NCI-H1417 (cell line): ENCODE results near the gene FAM81B.
A peak's percentile ranks its signal among the peaks of the same experiment; 100 is the strongest.

Source experiments
- DNase-seq, 3 experiments: peaks; one replicate each; lab custom pipeline; 2025; lab: John Stamatoyannopoulos, UW

The FAM81B gene

GRCh38 chr5:95403996-95404395 is 12.8 kb downstream of the FAM81B start:
- DNase-seq: no peak

DNA sequence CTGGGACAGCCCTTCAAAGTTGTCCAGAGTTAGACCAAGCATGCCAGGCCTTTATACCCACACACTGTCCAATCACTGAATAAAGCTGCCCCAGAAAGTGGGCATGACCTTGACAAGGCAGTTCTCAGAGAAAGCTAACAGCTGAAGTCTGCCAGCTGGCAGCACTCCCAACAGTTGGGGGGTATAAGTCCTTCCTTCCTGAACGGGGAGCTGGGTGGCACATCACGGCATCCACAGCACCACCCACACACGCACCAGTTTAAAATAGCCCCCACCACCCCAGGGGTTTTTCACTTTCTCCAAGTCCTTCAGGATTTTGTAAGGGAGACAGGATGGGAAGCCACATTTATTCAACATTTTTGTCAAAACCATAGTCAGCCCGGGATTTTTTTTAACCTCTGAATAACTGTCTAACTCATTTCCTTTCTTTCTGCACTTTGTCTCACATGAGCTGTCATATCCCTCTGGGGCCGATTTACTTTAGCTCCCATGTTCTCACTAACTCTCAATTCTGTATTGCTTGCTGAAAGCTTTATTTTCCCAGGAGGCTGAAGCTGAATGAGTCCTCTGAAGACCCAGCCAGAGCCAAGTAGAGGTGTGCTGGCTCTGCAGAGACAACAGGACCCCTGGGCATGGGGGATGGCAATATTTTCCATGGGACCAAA is 15.4 kb downstream of the FAM81B start:
- no peak for DNase-seq

DNA sequence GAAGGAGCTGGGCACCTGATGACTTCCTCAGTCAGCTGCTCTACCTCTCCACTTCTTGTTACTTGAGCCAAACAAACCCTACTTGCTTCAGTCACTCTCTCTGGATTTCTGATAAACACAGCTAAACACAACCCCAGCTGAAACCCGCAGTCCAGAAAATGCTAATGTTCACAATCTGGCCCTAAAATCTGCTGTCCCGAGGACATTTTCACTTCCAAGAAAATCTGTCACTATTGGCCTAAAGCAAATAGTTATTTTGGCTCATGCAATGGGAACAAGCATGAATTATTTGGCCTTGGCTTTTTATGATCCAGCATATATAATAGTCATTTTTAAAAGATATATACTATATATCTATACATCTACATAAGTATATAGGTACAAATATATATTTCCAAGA is 19.1 kb downstream of the FAM81B start:
- DNase-seq: no peak

GRCh38 chr5:95411474-95411873 is 20.3 kb downstream of the FAM81B start:
- DNase-seq: no peak

DNA sequence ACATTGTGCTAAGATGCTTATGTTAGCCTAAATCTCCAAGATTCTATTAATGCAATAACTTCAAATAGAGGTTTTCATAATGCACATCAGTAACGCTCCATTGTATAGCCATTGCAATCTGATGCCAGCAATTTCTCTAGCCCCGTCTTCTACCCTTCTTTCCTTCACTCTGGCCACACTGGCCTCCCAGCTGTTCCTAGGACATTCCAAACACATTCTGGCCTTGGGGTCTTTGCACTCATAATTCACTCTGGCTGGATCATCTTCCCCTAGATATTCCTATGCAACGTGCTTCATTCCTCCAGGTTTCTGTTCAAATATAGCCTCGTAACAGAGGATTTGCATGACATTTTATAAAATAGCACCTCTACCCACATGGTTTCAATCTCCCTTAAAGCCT is 23.3 kb downstream of the FAM81B start:
- DNase-seq: no peak

DNA sequence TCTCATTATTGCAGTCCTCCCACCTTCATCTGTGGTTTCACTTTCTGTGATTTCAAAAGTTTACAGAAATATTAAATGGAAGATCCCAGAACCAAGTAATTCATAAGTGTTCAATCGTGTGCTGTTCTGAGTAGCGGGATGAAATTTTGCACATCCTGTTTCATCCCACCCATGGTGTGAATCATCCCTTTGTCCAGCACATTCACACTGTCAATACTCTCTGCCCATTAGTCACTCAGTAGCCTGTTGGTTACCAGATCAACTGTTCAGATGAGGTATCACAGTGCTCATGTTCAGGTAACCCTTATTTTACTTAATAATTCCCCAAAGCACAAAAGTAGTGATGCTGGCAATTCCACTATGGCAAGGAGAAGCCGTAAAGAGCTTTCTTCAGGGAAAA is 26.8 kb downstream of the FAM81B start:
- no peak for DNase-seq

- no peak for DNase-seq
Observed at GRCh38 chr5:95422838-95423237, 31.7 kb downstream of the FAM81B start.

GRCh38 chr5:95424016-95424415 is 32.9 kb downstream of the FAM81B start:
- DNase-seq: no peak

DNA sequence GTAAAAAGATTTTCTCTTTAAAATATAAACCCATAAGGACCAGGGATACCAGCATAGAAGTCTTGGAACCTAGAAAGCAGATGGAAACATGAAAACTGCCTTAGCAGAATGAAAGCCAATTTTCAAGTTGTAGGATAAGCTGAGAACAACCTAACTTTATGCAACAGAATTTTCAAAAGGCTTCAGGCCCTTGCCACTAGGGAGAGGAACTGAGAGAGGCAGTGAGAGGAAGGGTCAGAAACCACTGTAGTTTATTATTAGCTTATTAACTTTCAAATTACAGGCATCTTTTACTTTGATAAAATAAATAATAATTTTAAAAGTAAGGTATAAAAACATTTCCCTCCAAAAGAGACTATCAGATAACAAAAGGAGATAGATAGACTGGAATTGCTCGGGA is 33.4 kb downstream of the FAM81B start:
- DNase-seq: no peak

DNA sequence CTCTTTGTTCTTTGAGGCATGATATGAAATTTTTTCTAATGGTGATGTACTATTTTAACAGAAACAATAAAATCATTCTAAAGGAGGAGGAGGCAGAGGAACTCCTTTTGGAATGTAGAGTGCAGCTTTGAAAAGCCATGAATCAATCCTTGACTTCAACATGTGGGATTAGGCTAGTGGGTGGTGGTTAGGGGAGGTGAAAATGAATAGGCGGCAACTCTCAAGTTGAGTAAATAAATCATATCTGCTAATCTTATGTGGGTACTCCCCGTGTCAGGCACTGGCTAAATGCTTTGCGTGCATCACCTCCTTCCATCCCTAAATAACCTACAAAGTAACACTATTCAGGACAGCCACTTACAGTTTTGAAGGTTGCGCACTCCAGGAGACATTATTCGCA is 35.1 kb downstream of the FAM81B start:
- no peak for DNase-seq

DNA sequence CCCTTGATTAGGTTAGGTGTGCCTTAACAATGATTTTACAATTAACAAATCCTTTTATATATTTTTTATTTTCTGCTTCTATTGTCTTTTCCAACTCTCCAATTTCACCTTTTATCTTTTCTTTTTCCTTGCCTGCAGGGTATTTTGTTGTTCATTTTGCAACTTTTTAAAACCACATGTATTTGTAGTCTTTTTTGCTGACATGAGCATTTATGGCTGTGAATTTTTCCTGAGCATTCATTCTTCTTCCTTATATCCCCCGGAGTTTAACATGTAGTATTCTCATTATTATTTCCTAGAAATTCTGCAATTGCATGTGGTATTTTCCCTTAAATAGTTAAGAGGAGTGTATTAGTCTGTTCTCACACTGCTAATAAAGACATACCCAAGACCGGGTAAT is 41.6 kb downstream of the FAM81B start:
- DNase-seq: no peak

GRCh38 chr5:95439801-95440493 is 48.8 kb downstream of the FAM81B start:
- peak in 1 of 3 experiments; percentile 12 for DNase-seq

DNA sequence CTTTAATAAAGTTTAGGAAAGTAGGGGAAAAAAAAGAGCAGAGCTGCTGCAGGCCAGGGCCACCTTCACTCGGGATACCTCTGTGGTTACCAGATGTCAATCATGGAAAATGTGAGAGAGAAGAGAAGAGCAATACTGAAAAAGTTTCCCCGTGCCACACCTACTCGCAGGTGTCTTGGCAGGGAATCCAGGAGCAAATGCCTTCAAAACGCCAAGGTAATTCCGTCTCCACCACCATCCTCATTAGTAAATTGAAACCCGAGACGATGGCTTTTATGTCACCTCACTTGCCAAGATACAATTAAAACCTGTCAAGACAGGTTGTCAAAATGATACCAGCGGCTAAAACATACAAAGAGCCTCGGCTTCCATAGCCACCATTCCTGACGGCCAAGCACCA is 49.7 kb downstream of the FAM81B start:
- peak in 1 of 3 experiments; percentile 7 for DNase-seq

- no peak for DNase-seq
Observed at GRCh38 chr5:95441636-95442035, 50.5 kb downstream of the FAM81B start.

- DNase-seq: no peak
Observed at GRCh38 chr5:95445442-95445841, 54.3 kb downstream of the FAM81B start.

GRCh38 chr5:95445995-95446394 is 54.8 kb downstream of the FAM81B start:
- no peak for DNase-seq

DNA sequence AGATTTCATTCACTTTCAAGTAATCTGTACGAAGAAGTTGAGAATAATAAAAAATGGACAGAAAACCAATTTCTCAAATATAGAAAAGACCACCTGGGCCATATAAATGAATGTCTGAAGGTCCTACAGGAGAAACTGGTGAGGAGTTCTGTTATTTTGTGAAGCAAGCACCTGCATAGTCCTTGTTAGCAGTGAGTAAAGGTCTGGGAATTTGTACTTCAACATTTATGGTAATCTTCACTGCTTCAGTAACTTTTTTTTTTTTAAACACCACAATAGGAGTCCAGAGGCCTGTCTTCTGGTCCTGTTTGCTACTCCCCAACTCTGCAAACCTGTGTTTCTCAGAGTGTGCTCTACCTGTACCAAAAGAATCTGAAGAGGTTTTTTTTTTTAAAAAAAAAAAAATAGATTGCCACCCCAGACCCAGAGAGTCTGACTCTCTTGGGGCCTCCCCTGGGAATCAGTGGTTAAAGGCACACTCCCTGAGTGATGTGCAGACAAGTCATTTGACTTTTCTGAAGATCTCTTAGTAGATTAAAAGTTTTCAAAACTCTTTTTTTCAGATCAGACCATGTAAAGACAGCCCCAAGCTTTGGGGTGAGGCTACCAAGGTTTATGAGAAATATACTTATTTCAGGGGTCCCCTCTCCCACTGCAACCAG is 55.5 kb downstream of the FAM81B start:
- DNase-seq: no peak

DNA sequence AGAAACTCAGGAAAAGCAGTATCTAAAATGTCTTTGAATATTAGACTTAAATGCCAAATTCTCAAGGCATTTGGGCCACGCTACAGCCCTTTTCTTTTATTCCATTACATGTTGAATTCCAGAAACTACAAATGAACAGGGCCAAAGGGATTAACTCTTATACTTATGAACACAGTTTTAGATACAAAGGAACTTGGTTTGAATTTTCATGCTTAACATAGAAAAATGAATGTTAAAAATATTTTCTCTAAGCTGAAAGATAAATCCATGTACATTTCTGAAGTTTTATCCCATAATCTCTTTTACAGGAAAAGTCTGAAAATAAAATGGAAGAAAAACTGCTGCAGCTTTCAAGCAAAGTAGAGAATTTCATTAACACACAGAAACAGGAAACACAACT is 56.8 kb downstream of the FAM81B start:
- no peak for DNase-seq

DNA sequence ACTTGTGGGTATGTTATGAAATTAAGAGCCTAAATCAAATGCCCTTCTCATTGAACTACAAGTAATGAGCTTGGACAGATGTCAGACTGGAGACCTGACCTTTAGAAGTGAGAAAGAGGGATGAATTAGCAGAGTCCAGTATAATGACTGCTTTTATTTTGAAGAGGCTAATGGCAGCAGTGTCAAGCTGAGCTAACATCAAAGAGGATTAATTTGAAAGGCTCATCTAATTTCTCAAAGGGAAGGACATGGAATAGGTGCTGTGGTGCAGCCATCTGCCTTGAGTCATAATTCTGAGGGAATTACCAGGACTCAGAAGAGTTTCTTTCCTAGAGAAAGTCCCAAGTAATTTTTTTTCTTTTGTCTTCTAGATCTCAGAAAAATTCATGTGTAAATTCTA is 57.6 kb downstream of the FAM81B start:
- peak in 2 of 3 experiments; percentile 11 to 77 for DNase-seq

DNA sequence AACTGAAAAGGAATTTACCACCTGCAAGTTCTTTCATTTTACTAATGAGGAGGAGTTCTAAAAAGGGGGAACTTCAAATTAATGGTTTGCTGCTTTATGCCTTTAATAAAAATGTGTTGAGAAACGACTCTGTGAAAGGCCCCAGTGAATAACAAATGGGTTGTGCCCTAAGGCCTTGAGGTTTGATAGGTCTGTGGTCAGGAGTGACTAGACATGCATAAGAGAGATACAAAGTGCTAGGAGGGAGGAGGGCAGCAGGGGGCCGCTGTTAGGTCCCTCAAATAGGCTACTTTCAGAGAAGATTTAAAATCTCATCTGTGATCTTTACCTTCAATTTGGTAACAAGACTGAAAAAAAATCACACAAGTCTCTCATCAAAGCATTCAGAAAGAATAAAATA is 58.3 kb downstream of the FAM81B start:
- DNase-seq: peak in 1 of 3 experiments; percentile 12

- no peak for DNase-seq
Observed at GRCh38 chr5:95454536-95454935, 63.4 kb downstream of the FAM81B start.

DNA sequence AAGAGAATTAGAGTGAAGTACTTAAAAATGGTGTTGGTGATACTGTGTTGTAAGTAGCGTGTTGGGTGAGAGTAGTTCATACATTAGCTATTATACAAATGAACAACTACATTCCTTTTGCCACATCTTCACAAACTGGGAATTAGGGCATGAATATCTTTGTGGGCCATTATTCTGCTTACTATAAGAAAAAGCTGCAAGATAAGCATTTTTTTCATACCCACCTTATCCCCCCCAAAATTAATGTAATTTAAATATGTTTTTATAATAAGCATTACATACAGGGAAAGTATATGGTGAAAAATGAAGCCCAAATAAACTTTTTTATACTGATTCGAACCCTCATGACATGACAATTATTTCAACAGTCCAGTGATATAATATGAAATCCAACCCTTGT is 69.5 kb downstream of the FAM81B start:
- DNase-seq: no peak

DNA sequence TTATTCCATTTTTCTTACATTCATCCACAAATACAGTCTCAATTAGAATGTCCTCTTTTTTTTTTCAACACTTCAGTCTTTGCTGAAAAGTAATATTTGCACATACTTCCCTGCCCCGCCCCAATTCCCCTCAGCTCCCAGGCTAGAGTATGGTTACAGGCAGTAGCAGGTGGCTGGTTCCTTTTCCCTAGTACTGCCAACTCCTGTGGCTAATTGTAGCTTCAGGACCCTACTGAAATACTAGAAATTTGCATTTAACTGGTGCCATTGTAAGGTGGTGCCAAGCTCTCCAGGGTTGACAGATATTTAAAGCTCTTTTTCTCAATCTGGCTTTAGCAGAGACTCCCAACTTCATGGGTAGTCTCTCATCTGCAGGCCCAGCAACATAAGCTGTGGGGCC is 80.3 kb downstream of the FAM81B start:
- DNase-seq: no peak
